NK-92 (cell line): ENCODE results near the gene ADGRB3.
"Not testable (repeated sequence)": the region's sequence is repeated elsewhere in the genome, so short reads cannot be mapped to it uniquely, and the experiment has no call there.

ENCODE experiments used
- DNase-seq: peaks from one replicate; lab custom pipeline; 2025; ENCODE audit not compliant: unreplicated experiment; lab: John Stamatoyannopoulos, UW

ADGRB3 gene

DNA sequence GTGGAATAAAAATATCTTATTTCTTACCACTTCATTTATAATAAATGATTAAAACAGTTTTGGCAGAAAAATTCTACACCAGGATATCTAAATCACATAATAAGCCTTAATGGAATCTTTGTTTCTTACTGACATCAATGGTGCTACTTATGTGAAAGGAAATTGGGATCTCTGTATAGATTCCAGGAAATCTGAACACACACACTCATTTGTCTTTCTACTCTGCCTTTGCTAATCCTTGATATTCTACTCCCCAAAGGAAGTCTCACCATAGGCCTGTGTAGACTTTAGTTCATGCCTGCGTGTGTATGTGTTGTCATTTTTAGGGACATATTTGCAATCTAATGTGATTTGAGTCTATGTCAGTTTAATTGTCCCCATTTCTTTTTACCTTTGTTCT lies 7.9 kb downstream of the ADGRB3 start:
- no peak for DNase-seq

DNA sequence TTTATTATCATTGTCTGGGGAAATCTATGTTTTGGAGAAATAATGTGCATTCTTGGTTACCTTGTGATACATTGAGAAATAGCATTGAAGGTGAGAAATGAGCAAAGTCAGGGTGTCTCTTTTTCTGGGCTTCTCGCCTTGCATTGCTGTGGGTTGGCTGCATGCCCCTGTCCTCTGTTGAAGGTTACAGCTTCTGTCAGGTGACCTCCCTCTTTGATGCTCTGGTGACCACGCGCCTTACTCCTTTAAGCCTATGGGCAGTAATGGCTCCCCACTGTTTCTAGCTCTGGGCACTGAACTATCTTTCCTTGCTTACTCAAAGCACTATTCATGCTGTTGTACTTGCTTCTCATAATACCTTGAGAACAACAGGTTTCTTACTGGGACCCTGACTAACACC lies 14.6 kb downstream of the ADGRB3 start:
- no peak for DNase-seq

DNA sequence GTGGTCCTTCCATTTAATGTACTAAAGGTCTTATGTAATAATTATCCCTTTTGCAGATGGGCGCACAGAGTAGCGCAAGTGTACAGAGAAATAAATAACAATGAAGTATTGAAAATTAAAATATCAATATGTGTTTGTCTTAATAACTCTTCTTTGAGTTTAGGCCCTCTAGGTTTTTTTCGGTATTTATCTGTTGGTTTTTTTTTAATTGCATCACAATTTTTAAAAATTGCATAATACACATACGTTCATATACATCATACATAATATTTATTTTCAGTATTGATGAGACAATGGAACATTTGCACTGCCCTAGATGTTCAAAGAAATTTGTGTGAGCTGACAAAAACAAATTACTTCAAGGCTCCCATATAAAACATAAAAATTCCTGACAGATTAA lies 15.1 kb downstream of the ADGRB3 start:
- DNase-seq = no peak

DNA sequence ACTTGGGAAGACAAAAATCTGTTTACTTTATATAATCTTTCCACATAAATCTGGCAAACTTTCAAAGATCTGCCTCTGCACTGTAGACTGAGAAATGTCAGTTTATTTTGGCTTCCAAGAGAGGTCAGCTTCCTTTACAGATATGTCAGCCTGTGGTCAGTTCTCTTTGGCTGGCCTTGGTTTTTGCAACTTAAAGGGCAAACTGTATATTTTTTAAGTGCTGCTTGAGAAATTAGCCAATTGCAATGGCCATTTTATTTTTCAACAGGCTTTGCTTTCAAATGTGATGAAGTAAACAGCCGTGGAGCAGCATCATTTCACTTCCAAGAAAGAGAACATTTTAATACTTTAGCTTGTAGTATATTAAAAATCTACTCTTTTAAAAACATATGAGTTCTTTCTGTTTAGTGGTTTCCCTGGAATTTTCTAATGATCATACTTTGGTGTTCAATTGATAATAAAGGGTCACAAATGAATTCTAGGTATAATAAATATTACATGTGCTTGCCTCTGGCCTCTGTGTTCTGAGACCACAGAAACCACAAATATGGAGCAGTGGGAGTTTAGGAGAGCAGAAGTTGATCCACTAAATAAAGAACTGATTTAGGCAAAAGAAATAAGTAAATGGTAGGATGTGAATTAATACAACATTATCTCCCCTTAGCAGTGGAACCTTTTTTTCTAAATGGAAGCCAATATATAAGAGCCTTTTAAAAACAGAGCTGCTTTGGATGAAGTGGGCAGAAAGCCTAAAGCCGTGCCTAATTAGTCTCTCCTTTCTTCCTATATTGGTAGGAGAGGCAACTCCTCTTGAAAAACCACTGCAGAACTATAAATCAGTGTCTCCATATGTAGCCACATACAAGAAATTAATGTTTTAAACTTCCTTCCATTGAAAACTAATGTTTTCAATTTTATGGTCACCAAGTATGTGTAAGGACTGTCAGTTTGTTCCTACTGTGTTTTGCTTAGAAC lies 16.2 kb downstream of the ADGRB3 start:
- no peak for DNase-seq

DNA sequence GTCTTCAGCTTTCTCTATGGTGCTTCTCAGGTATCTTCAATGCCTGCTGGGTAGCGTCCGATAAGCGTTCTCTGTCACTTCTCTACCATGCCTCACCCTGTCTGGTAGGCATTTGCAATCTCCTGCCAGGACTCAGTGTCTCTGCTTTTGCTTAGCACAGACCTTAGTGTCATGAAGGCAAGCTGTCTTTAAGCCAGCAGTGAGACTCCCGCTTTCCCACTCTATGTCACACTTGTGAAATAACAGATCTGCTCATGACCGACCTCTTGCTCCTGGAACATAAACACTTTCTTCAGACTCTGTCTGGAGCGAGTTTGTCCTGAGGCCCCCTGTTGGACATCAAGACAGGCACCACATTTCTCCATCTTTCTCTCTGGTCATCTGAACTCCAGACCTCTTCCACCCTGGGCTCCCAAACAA lies 17.0 kb downstream of the ADGRB3 start:
- no peak for DNase-seq

DNA sequence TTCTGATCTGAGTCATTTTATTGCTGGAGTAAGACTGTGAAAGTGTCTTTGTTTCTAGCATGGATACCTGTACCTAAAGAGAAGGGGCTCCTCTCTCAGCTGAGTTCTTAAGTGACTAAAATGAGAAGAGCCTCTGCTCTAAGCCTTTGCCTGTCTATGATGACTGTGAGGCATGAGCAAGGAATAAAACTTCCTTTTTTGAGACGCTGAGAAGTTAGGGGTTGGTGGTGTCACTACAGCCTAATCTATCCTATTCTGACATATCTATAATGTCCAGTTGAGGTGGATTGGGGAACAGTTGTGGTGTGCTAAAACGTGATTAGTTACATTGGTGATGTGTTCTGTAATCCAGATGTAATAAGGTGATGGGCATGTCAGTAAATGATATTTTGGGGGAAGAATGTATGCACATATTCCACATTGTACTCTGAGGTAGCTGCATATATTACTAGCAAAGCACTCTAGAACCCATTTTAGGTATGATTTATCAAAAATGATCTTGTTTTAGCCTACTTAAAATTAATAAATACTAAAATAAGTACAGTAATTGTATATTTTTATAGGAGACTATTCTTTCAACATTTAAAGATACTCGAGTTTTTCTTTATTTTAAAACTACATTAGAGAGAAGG lies 18.1 kb downstream of the ADGRB3 start:
- no peak for DNase-seq

DNA sequence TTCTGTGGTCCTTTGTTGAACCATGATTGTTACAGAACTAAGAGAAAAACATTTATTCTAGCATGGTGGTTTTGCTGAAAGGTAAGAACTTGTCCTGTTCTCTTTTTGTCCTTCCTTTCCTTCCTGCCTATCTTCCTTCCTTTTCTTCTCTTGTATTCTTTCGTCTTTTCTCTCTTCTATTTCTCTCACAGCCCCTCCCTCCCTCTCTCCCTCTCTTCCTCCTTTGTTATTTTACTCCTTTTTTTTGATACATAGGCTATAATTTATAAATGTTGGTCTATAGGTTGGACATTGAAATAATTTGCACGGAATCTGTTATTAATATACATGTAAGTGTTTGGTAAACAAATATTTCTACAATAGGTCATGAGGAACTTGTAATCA lies 18.6 kb downstream of the ADGRB3 start:
- no peak for DNase-seq

DNA sequence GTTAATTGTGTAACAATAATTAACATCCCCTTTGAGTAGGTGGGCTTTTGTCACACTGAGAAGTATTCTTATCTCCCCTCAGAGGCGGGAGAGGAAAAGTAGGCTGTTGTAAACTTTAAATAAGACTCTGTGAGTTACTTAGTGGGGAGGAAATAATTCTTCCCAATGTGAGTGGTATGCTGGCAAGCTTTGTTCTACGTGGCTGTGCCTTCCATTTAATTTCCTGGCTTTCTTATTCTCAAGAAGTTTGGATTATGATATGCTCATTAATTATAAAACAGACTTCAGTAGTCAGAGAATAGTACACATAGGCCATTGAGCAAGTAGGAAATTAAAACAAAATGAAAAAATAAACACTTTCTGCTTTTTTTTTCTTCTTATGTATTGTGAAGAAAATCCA lies 19.1 kb downstream of the ADGRB3 start:
- no peak for DNase-seq

DNA sequence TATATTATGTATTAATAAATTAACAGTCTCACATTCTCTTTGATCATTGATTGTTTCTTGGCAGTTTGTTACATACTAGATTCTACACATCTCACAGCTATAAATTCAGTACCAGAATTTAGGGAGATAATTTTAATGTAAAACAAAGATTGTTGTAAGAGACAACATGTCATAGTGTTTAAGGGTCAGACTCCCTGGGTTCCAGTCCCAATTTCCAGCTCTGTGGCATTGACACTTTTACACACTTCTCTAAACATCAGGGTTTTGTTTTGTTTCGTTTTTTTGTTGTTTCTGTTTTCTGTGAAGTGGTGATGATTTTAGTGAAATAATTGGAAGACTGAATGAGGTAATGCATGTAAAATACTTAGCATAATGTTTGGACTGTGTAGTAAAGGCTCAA lies 19.9 kb downstream of the ADGRB3 start:
- no peak for DNase-seq

DNA sequence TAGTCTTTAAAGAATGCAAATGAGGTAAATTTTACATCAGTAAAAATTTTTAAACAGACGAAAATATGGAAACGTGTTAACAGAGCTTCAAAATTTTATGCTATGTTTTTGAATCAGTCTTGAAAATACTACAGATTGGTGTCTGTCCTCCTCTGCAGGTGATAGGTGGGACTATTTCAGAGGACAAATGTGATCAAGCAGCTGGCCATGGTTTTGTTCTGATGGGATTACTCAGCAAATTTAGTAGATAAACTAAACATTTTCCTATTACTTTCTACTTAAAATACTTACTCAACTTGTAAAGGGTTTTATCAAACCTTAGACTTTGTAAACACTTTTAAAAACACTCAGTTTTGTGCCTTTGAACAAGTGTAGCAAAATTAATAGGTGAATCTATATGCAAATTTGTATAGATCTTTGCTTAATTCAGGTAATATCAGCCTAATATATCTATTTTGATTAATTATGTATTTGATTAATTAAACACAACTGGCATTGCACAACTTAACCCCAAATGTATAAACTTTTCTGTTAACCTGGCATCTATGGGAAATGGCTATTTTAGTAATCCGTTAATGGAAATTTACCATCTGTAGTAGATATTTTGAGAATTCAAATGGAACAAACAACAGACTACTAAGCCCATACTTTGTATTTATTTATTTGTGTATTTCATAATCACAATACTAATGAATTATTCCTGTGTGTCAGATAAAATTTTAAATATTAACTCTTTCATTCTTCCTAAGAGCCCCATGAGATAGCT lies 22.5 kb downstream of the ADGRB3 start:
- DNase-seq = no peak

DNA sequence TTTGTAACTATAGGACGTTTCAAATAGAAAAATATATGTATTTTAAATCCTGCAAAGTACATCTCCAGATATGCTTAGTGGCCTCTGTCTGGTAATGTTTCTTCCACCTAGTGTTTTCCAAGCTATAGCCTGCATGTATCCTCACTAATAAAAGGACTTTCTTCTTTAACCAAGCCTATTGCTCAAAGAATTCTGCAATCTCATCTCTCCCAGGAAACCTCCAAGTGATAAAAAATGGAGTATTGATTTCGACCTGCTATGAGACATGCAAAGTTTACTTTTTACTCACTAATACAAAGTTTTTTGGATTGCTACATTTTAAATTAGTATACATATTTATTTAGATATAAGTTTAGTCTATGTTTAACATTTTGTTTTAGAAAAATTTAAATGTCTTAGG lies 23.3 kb downstream of the ADGRB3 start:
- DNase-seq = no peak

DNA sequence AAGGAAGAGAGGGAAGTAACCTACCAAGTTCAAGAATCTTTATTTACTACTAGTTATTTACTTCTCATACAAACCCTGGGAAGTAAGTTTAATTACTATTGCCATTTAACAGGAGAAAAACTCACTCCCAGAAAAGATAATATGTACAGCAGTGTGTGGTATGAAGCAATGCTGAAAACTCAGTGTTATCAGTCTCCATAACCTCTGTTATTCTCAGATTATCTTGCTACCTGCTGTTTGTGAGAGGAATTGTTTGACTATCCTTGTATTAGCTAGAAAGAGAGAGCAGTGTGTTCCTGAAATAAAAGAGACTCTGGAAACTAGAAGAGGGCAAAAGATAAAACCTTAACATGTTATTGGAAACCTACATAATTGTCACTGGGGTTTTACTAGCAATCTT lies 38.2 kb downstream of the ADGRB3 start:
- no peak for DNase-seq

DNA sequence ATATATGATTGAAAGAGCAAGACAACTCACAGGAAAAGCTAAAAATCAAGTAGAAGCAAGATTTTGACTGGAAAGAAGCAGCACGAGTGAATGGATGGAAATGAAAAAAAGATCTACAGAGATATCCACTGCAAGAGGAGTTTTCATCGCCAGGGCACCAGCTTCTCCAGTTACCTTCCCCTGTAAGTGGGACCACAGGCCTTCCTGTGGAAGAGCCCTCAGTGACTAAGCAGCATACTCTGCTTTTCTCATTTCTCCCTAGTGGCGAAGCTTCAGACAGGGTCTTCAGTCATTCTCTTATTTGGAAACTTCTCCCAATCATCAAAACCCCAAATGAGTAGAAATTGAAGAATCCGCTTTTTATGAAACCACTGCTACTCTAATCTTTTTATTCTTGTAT lies 40.5 kb downstream of the ADGRB3 start:
- no peak for DNase-seq

DNA sequence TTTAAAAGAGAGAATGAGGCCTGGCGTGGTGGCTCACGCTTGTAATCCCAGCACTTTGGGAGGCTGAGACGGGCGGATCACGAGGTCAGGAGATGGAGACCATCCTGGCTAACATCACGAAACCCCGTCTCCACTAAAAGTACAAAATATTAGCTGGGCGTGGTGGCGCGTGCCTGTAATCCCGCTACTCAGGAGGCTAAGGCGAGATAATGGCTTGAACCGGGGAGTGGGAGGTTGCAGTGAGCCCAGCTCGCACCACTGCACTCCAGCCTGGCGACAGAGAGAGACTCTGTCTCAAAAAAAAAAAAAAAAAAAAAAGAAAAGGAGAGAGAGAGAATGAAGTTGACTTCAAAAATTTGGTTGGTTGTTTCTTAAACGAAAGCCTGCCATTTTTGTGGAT lies 41.0 kb downstream of the ADGRB3 start:
- not testable (repeated sequence) for DNase-seq

DNA sequence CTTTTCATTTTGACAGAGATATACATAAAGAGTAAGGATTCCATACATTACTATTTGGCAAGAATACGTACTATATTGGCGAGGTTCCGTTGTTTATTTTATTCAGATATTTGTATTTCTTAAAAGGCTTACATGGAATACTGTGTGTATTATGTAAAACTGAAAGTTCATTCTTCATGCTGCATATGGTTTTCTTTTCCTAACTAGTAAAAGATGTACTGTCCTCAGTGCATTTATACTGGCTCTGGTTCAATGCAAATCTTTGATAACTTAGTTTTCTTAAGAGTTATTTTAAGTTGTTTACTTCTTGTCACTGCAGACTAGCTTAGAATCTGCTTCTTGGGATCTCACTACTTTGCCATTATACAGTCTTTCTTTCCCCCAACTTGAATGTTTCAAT lies 42.0 kb downstream of the ADGRB3 start:
- no peak for DNase-seq

DNA sequence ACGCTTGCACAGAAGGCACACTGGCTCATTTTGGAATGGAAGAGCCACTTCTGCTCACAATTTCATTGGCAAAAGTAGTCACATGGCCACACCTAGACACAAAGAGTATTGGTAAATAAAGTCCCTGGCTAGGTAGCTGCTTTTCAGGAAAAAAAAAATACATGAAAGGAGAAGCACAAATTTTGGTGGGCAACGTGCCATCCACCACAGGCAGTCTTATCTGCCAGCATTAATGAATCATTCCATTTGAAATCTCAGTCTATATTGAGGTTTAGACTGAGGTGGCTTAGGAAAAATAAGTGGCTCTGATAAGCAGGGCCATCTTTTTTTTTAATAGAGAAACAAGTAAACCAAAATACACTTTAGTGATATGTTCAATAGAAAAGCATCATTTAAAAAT lies 44.3 kb downstream of the ADGRB3 start:
- DNase-seq = no peak

DNA sequence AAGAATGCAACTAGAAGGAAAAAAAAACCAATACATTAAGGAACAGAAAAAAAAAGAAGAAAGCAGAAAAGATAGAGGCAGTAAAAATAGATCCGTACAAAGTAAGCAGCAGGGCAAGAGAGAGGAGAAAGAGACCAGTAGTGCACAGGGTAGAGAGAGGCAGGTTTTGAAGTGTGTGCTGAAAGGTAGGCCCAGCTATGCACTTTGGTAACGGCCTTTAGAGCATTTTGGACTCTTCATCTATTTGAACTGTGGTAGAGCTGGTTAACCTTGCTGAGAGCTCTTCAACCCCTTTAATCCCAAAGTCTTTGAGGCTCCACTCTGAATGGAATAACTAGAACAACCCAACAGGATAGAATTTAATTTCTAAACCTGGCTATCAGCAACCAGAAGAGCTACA lies 45.2 kb downstream of the ADGRB3 start:
- DNase-seq = no peak

DNA sequence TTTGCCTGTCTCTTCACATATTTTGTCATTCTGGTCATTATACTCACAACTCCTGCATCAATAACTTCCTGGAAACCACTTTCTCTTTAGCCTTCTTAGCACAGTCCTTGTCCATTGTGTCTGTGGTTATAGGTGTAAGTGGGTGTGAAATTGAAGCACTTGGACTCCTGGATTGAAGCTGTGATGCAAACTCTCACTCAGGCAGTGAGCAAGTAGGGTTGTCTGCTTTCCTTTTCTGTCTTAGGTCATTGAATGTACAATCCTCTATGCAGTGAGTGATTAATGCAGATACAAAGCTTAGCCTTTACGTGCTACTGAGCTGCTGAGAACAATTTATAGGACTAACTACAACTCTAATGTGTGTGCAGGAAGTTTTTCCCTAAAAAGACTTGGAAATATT lies 54.8 kb downstream of the ADGRB3 start:
- no peak for DNase-seq

DNA sequence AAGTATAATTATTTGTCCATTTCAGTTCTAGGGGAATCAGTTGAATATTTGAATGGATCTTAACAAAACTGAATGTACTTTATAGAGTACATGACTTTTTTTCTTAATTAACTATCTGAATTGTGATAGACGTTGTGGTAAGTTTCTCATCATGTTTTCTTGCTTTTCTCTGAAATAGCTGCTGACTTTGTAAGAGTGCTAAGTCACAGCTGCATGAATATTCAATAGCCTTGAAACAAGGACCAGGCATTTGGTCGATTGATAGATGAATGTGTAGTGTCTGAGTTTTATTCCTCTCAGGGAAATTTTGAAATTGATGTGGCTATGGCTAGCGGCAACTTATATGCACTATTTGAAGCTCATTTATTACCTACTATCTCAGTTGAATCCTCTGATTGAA lies 56.0 kb downstream of the ADGRB3 start:
- DNase-seq = no peak

DNA sequence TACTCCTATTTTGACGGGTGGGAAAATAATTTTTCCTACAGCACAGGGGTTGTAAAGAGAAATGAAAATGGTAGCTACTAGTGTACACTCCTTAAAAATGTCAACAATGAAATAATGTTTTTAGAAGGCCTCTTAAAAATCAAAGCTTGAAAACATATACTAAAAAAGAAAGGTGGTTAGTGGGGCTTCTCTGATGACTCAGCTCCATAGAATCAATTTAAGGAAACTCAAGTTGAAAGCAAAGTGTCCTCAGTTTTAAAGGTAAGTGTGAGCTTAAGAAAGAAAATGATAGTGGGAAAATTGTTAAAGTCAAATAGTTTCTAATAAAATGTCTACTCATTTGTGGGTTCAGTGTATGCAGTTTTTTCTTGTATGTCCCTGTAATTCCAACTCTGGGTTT lies 58.2 kb downstream of the ADGRB3 start:
- no peak for DNase-seq

DNA sequence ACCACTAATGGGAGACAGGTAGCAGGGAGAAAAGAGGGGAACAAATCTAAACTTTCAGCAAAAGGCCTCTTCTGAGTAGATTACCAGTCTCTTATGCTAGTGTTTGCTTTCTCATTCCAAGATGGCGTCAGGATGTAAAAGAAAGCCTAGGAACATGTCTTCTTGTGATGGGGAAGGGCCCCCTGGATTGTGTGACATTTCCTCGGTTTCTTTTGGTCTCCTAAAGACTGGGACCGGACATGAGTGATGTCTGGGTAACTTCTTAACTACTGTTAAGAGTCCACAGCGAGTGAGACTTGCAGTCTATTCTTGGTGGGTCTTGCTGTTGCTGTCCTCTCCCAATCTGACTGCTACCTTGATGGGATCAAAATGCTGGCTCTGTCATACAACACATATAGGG lies 60.3 kb downstream of the ADGRB3 start:
- DNase-seq = no peak

DNA sequence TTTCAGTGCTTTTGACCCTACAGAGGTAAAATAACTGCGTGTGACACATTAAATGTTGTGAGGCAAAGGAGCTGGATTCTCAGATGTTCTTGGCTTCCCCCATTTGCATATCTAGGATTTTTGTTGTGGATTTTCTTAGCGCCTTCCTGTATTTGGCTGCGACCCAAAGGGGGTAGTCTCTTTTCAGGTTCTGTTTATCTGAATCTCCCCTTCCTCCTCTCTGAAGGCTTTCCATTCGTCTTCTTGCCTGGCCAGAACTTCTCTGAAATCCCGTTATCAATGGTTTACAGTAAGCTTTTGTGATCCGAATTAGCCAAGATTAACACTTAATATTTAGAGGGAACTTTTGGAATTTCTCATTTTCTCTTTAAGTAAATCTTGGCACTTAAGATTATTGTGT lies 60.8 kb downstream of the ADGRB3 start:
- no peak for DNase-seq
